HG03196 (cell line): Measurements from ENCODE around the gene C2orf74.

Experiments
- ATAC-seq: cut with Tn5 transposase; IDR thresholded peaks from one replicate; pipeline ENCODE4 v1.9.1; 2021; ENCODE audit not compliant: unreplicated experiment

The C2orf74 gene

GRCh38 chr2:61210332-61210981, 48.5 kb downstream of the C2orf74 start:
- ATAC-seq: no peak

DNA sequence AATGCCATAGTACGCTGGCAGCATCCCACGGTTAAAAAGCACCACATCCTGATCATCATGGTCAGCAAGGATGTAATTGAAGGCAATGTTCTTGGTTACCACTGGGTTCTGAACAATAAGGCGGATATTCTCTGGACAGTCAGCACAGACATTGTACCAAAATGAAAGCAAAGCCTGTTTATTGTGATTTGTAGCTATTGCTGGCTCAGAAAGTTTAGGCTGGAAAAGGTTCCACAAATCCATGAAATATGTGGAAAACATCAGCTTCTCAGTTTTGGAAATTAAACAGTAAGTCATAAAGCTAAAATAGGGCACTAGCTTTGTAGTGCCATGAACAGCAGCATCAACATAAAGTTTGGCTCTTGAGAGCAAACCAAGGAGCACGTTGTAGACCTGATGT, 52.2 kb downstream of the C2orf74 start:
- ATAC-seq: no peak
